Stimulated activated CD4-positive, alpha-beta T cell treated with anti-CD3 and anti-CD28 coated beads, Interleukin-4, amount 100 ng/mL, for 1 hour (primary cell): ENCODE results near the gene MLC1.

ENCODE experiments used
- DNase-seq: peaks from one replicate; pipeline ENCODE4 v3.0.0-alpha.2; 2020

Gene MLC1

GRCh38 chr22:50014053-50014501, 71.1 kb downstream of the MLC1 start:
- no peak for DNase-seq

GRCh38 chr22:50012211-50013181, 72.7 kb downstream of the MLC1 start, which contains the start of gene IL17REL:
Gene IL17REL, minus strand, starts transcription at chr22:50012765. Its CDS starts 119 bp downstream, at chr22:50012646.
- DNase-seq, result no peak

GRCh38 chr22:50011447-50012210, 73.6 kb downstream of the MLC1 start:
- no peak for DNase-seq

GRCh38 chr22:50010676-50011446, 74.4 kb downstream of the MLC1 start:
- peak; percentile 76 for DNase-seq

- DNase-seq, result no peak
Observed at GRCh38 chr22:50009765-50010675, 75.2 kb downstream of the MLC1 start.
